Glutamatergic neuron (in vitro differentiated cells): ENCODE results near the gene LILRA1. TPM values are rescaled to one million over a fixed set of nuclear protein-coding genes. Genes with fewer than 3 reads are reported as not detected.
"Not testable (repeated sequence)": the region's sequence is repeated elsewhere in the genome, so short reads cannot be mapped to it uniquely, and the experiment has no call there.

Experiments
- DNase-seq: peaks from one replicate; pipeline ENCODE4 v3.0.0; 2022
- H3K27ac Mint-ChIP-seq: one replicate; pipeline ENCODE4 v1.8.0; 2020; ENCODE audit warnings: mild to moderate bottlenecking, mixed read lengths, inconsistent platforms; ENCODE audit not compliant: unreplicated experiment
- H3K27me3 Mint-ChIP-seq: one replicate; pipeline ENCODE4 v1.8.0; 2020; ENCODE audit warnings: mild to moderate bottlenecking, moderate library complexity, mixed read lengths, inconsistent platforms; ENCODE audit not compliant: unreplicated experiment
- H3K36me3 Mint-ChIP-seq: one replicate; pipeline ENCODE4 v1.8.0; 2020; ENCODE audit warnings: mild to moderate bottlenecking, mixed read lengths, inconsistent platforms; ENCODE audit not compliant: unreplicated experiment
- H3K4me1 Mint-ChIP-seq: one replicate; pipeline ENCODE4 v1.8.0; 2020; ENCODE audit warnings: mild to moderate bottlenecking, low read depth, mixed read lengths, inconsistent platforms; ENCODE audit not compliant: unreplicated experiment
- H3K4me3 Mint-ChIP-seq: one replicate; pipeline ENCODE4 v1.8.0; 2020; ENCODE audit warnings: mild to moderate bottlenecking, mixed read lengths, inconsistent platforms; ENCODE audit not compliant: unreplicated experiment
- H3K9me3 Mint-ChIP-seq: one replicate; pipeline ENCODE4 v1.8.0; 2020; ENCODE audit warnings: mild to moderate bottlenecking, moderate library complexity, mixed read lengths, inconsistent platforms; ENCODE audit not compliant: unreplicated experiment
- total RNA-seq: library from RNA; stranded (reverse); fragmentation: NEBNext Ultra II Directional; extraction: Animal tissue kit (Norgen Biotek cat#: 25700); gene quantifications from one replicate; pipeline ENCODE4 v1.2.1, GENCODE V29; 2021; ENCODE audit not compliant: unreplicated experiment
- TF ChIP-seq, protein P1 (sequence below): fragments of 200-600 bp; sonication (generic); IDR thresholded peaks from one replicate; pipeline ENCODE4 v1.5.0; 2021; ENCODE audit not compliant: partially characterized antibody, unreplicated experiment

LILRA1 gene
- total RNA-seq, 1 donor from 2014 or later = not detected

DNA sequence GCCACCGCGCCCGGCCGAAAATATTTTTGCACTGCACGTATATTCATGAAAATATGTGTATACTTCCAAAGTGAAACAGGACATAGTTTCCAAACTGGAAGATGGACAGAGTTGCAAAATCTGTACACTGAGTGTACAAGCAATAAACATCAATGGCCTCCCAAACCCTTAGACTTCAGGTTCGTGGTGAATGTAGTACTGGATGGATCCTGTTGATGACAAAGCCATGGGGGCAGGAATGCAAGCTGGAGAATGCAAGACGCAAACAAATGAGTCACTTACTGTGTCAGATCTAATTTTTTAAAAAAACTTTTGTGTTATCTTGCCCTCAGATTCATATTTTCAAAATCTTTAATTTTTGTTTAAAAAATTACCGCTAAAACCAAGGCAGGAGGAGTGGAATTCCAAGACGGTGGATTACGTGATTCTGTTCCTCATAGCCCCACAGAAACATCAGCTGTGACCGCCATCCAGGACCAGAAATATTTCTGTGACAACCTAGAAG, 32.5 kb upstream of the LILRA1 start:
- Mint-ChIP-seq H3K36me3 (no peaks in the 10 kb centered on the region), H3K4me1 (no peaks in the 10 kb centered on the region), H3K9me3 (peaks cover 2% of the 10 kb centered on the region), H3K27ac (no peak overlapping the region), H3K4me3 (no peak overlapping the region), H3K27me3 (no peaks in the 10 kb centered on the region)
- TF ChIP-seq, protein P1, sequence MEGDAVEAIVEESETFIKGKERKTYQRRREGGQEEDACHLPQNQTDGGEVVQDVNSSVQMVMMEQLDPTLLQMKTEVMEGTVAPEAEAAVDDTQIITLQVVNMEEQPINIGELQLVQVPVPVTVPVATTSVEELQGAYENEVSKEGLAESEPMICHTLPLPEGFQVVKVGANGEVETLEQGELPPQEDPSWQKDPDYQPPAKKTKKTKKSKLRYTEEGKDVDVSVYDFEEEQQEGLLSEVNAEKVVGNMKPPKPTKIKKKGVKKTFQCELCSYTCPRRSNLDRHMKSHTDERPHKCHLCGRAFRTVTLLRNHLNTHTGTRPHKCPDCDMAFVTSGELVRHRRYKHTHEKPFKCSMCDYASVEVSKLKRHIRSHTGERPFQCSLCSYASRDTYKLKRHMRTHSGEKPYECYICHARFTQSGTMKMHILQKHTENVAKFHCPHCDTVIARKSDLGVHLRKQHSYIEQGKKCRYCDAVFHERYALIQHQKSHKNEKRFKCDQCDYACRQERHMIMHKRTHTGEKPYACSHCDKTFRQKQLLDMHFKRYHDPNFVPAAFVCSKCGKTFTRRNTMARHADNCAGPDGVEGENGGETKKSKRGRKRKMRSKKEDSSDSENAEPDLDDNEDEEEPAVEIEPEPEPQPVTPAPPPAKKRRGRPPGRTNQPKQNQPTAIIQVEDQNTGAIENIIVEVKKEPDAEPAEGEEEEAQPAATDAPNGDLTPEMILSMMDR = no peak
- DNase-seq = no peak

DNA sequence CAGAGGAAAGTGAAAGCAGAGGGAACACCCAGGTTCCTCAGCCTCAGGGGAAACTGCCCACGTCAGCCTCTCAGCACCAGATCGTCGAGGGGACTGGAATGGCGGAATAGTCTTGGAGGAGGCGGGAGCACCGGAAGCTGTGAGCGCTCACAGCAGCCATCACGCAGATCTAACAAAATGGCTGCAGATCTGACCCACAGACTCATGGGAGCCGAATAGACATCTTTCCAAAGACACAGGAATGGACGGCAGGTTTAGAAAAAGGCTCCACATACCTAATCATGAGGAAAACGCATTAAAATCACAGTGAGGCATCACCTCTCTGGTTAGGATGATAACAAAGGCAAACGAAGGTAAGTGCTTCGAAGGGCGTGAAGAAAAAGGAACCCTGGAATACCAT, 31.6 kb upstream of the LILRA1 start:
- H3K27me3 Mint-ChIP-seq = no peaks in the 10 kb centered on the region
- no peaks in the 10 kb centered on the region for H3K36me3 Mint-ChIP-seq
- H3K4me1 Mint-ChIP-seq = no peaks in the 10 kb centered on the region
- no peak overlapping the region for H3K4me3 Mint-ChIP-seq
- H3K27ac Mint-ChIP-seq = no peak overlapping the region
- no peak for DNase-seq
- peaks cover 2% of the 10 kb centered on the region for H3K9me3 Mint-ChIP-seq
- TF ChIP-seq, protein P1 = no peak

DNA sequence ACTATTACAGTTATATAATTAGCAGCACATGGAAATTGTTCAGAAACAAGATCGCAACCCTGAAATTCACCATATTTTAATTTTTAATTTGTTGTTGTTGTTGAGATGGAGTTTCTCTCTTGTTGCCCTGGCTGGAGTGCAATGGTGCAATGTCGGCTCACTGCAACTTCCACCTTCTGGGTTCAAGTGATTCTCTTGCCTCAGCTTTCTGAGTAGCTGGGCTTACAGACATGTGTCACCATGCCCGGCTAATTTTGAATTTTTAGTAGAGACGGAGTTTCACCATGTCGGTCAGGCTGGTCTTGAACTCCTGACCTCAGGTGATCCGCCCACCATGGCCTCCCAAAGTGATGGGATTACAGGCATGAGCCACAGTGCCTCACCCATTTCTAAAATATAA, 30.2 kb upstream of the LILRA1 start:
- H3K4me1 Mint-ChIP-seq, H3K27me3 Mint-ChIP-seq, H3K27ac Mint-ChIP-seq, H3K36me3 Mint-ChIP-seq, H3K9me3 Mint-ChIP-seq, H3K4me3 Mint-ChIP-seq, DNase-seq: not testable (repeated sequence)

DNA sequence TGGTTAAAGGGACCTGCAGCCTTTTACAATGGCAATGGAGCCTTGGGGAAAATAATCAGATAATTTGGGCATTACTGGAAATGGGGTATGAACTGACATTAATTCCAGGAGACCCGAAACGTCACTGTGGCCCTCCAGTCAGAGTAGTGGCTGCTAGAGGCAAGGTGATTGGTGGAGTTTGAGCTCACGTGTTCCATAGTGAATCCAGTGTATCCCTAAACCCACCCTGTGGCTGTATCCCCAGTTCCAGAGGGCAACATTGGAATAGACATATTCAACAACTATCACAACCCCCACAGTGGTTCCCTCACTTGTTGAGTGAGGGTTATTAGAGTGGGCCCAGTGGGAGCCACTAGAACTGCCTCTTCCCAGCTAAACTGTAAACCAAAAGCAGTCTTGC, 23.1 kb upstream of the LILRA1 start:
- Mint-ChIP-seq H3K4me3 (no peak overlapping the region), H3K9me3 (no peaks in the 10 kb centered on the region), H3K4me1 (no peaks in the 10 kb centered on the region)

DNA sequence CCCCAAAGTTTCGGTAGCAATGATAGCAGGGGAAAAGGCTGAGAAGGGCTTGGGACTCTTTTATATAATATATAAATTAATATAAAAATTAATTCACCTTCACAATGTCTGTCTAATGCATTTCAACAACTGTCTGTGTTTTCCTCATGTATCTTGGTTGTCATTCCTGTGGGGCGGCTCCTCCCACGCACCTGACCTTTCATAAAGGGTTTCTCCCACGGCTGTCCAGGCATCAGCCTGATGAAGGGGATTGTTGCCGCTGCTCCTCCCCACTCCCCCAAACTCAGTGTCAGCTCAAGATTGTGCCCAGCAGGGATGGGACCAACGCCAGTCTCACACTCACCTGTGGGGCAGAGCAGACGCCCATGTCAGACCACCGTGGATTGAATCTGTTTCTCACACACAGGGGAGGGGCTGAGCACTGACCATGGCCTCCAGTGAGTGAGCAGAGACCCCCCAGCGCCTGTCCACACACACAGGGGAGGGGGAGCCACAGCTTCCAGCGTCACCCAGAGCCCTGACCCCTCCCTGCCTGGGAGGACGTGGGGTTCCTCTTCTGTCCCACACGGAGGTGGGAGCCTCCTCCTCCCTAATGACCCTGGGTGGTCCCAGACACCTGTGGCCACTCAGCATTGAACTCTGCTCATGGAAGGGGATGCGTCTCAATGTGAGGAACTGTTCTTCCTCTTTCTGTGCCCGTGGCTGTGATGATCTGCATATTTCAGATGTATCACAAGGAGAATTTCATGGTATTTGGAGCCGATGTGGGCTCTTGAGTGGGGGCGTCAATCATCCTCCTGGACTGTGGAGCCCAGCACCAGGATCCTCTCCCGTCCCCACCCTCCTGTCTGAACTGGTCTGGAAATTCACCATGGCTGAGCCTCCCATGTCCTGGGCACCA, 21.5 kb upstream of the LILRA1 start:
- not testable (repeated sequence) for H3K9me3 Mint-ChIP-seq, DNase-seq, H3K36me3 Mint-ChIP-seq, H3K4me1 Mint-ChIP-seq, H3K4me3 Mint-ChIP-seq, H3K27me3 Mint-ChIP-seq, H3K27ac Mint-ChIP-seq

More for the DNA sequence above, 23.1 kb upstream of the LILRA1 start:
- Mint-ChIP-seq H3K27me3 (peaks cover 2% of the 10 kb centered on the region), H3K27ac (no peak overlapping the region), H3K36me3 (no peaks in the 10 kb centered on the region)
- DNase-seq = no peak
- TF ChIP-seq, protein P1 = no peak

DNA sequence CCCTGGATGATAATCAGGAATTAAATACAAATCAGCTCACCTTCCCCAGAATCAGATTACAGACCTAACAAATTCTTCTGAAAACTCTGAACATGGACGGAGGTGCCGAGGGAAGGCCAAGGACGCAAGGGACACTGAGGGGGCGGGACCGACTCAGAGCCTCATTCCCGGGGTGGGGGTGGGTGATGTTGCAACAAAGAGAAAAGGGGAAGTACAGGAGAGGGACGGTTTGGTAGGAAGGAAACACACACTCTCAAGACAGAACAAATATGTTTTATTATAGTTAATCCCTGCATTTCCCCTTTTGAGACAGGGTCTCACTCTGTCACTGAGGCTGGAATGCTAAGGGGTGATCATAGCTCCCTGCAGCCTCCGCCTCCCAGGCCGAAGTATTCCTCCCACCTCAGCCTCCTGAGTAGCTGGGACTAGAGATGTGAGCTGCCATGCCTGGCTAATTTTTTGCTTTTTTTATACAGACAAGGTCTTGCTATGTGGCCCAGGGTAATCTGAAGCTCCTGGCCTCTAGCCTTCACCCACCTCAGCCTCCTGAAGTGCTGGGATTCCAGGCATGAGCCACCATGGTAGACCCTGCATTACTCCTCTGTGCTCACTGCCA, 20.6 kb upstream of the LILRA1 start:
- Mint-ChIP-seq H3K9me3 (no peaks in the 10 kb centered on the region), H3K27ac (no peak overlapping the region), H3K27me3 (peaks cover 2% of the 10 kb centered on the region), H3K4me1 (no peaks in the 10 kb centered on the region), H3K36me3 (no peaks in the 10 kb centered on the region), H3K4me3 (no peak overlapping the region)
- TF ChIP-seq, protein P1 = no peak
- no peak for DNase-seq
